Measurements from ENCODE around the gene ZNF544.

Gene ZNF544

DNA sequence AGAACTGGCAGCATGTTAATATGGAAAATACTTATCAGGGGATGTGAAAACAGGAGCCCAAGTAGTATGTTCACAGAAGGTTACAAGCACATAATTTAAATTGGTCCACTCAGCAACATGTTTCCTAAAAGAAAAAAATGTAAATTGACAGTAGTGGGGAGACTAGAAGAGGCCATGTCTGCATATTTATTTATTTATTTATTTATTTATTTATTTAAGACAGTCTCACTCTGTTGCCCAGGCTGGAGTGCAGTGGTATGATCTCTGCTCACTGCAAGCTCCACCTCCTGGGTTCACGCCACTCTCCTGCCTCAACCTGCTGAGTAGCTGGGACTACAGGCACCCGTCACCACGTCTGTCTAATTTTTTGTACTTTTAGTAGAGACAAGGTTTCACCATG, 36.4 kb downstream of the ZNF544 start:
- H3K27me3 ChIP-seq (ENCODE audit: insufficient read depth, low read depth) = no peaks in the 10 kb centered on the region
- H3K9ac ChIP-seq = no peak overlapping the region
- no peaks in the 10 kb centered on the region for H3K4me1 ChIP-seq (ENCODE audit: low read depth, poor library complexity, severe bottlenecking)
- TF ChIP-seq, protein P1, sequence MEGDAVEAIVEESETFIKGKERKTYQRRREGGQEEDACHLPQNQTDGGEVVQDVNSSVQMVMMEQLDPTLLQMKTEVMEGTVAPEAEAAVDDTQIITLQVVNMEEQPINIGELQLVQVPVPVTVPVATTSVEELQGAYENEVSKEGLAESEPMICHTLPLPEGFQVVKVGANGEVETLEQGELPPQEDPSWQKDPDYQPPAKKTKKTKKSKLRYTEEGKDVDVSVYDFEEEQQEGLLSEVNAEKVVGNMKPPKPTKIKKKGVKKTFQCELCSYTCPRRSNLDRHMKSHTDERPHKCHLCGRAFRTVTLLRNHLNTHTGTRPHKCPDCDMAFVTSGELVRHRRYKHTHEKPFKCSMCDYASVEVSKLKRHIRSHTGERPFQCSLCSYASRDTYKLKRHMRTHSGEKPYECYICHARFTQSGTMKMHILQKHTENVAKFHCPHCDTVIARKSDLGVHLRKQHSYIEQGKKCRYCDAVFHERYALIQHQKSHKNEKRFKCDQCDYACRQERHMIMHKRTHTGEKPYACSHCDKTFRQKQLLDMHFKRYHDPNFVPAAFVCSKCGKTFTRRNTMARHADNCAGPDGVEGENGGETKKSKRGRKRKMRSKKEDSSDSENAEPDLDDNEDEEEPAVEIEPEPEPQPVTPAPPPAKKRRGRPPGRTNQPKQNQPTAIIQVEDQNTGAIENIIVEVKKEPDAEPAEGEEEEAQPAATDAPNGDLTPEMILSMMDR (conservative IDR thresholded peaks at IDR 0.05; ENCODE audit: low read depth, low read length) = no peak
- no peak overlapping the region for H3K4me2 ChIP-seq
- H3K4me3 ChIP-seq (IDR thresholded peaks at IDR 0.05; ENCODE audit: insufficient read depth, low read depth, low read length) = no peak overlapping the region
- H3K27ac ChIP-seq = no peak overlapping the region
- H4K20me1 ChIP-seq (ENCODE audit: insufficient read depth) = no peaks in the 10 kb centered on the region
- no peaks in the 10 kb centered on the region for H3K79me2 ChIP-seq (ENCODE audit: insufficient read depth, low read depth)
- no peaks in the 10 kb centered on the region for H3K36me3 ChIP-seq (ENCODE audit: insufficient read depth)
- no peak overlapping the region for H2AFZ ChIP-seq (ENCODE audit: low read depth)

DNA sequence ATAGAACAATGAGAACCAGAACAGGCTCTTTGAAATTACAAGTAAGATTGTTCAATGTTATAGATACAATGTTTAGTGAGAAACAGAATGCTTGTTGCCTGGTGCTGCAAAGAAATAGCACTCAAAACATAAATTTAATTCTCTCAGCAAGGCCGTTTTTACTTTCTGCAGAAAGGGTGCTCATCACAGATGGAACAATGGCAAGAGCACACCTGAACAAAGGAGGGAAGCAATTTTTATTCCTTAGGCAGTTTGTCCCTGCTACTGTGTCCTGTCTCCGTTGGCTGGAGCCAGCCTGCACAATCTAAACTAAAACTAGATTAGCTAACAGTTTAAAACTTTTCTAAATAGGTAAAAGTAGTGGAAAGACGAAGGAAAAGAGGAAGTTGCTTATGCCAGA, 39.6 kb downstream of the ZNF544 start:
- TF ChIP-seq, protein P1 (conservative IDR thresholded peaks at IDR 0.05; ENCODE audit: low read depth, low read length) = no peak
- no peaks in the 10 kb centered on the region for H3K79me2 ChIP-seq (ENCODE audit: insufficient read depth, low read depth)
- no peaks in the 10 kb centered on the region for H4K20me1 ChIP-seq (ENCODE audit: insufficient read depth)
- no peak overlapping the region for H3K4me2 ChIP-seq
- H3K36me3 ChIP-seq (ENCODE audit: insufficient read depth) = no peaks in the 10 kb centered on the region
- no peaks in the 10 kb centered on the region for H3K27me3 ChIP-seq (ENCODE audit: insufficient read depth, low read depth)
- H3K27ac ChIP-seq = no peak overlapping the region
- H2AFZ ChIP-seq (ENCODE audit: low read depth) = no peak overlapping the region
- no peaks in the 10 kb centered on the region for H3K4me1 ChIP-seq (ENCODE audit: low read depth, poor library complexity, severe bottlenecking)
- no peak overlapping the region for H3K9ac ChIP-seq
- H3K4me3 ChIP-seq (IDR thresholded peaks at IDR 0.05; ENCODE audit: insufficient read depth, low read depth, low read length) = no peak overlapping the region

DNA sequence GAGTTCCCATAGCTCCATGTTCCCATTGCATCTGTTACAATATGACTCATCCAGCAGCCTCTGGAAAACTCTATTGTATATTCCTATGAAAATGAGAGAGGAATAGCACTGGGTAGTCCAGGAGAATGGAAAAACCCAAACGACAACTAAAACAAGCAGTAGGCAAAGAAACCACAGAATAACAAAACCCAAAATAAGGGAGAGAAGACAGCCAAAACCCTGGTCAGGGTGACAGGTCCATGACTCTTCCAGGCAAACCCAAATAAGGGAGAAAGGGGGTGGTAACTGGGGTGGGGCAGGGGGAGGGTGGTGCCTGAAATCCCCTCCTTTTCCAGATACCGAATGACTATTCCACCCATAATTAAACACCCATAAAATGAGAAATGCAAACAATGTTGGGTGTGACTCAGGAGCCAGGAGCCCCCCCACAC, 46.1 kb downstream of the ZNF544 start:
- H3K4me2 ChIP-seq = no peak overlapping the region
- peaks cover 8% of the 10 kb centered on the region for H3K79me2 ChIP-seq (ENCODE audit: insufficient read depth, low read depth)
- H3K9ac ChIP-seq = no peak overlapping the region
- no peak overlapping the region for H3K4me3 ChIP-seq (IDR thresholded peaks at IDR 0.05; ENCODE audit: insufficient read depth, low read depth, low read length)
- no peak overlapping the region for H2AFZ ChIP-seq (ENCODE audit: low read depth)
- H3K27ac ChIP-seq = no peak overlapping the region
- no peaks in the 10 kb centered on the region for H3K27me3 ChIP-seq (ENCODE audit: insufficient read depth, low read depth)
- no peaks in the 10 kb centered on the region for H3K36me3 ChIP-seq (ENCODE audit: insufficient read depth)
- H4K20me1 ChIP-seq (ENCODE audit: insufficient read depth) = no peaks in the 10 kb centered on the region
- H3K4me1 ChIP-seq (ENCODE audit: low read depth, poor library complexity, severe bottlenecking) = peaks cover 5% of the 10 kb centered on the region
- TF ChIP-seq, protein P1 (conservative IDR thresholded peaks at IDR 0.05; ENCODE audit: low read depth, low read length) = no peak

GRCh38 chr19:58275564-58275963, 46.9 kb downstream of the ZNF544 start:
- Histone ChIP-seq H3K27me3 (ENCODE audit: insufficient read depth, low read depth) (no peaks in the 10 kb centered on the region), H2AFZ (ENCODE audit: low read depth) (no peak overlapping the region), H3K9ac (no peak overlapping the region), H3K4me1 (ENCODE audit: low read depth, poor library complexity, severe bottlenecking) (peaks cover 6% of the 10 kb centered on the region), H3K4me2 (no peak overlapping the region), H3K79me2 (ENCODE audit: insufficient read depth, low read depth) (peaks cover 15% of the 10 kb centered on the region), H3K4me3 (IDR thresholded peaks at IDR 0.05; ENCODE audit: insufficient read depth, low read depth, low read length) (no peak overlapping the region), H3K36me3 (ENCODE audit: insufficient read depth) (no peaks in the 10 kb centered on the region), H4K20me1 (ENCODE audit: insufficient read depth) (no peaks in the 10 kb centered on the region), H3K27ac (no peak overlapping the region)
- TF ChIP-seq, protein P1 (conservative IDR thresholded peaks at IDR 0.05; ENCODE audit: low read depth, low read length) = no peak

All from KMS-11 (cell line).